ENCODE measurements around the gene TBC1D8. TPM values are rescaled to one million over a fixed set of nuclear protein-coding genes. Genes with fewer than 3 reads are reported as not detected.

TBC1D8 gene
- total and polyA plus RNA-seq, 4 experiments from 2014 or later = 0.15 to 2.4 (median 1.5) TPM

DNA sequence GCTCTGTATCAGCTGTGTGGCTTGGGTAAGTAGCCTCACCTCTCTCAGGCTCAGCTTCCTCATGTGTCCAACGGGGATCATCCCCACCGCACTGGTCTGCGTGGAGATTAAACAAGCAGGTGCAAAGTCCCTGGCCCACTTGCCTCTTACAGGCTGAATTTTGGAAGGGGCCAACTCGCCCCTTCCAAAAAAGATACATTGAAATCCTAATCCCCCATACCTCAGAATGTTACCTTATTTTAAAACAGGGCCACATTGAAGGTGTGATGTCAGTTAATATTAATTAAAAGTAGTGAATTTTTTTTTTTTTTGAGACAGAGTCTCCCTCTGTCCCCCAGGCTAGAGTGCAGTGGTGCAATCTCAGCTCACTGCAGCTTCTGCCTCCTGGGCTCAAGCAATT, 34.8 kb downstream of the TBC1D8 start:
- Mint-ChIP-seq H3K36me3 (no peaks in the 10 kb centered on the region), H3K27ac (no peak overlapping the region), H3K27me3 (peaks cover 3 to 4% of the 10 kb centered on the region in 2 donors), H3K9me3 (peaks cover 0 to 2% (median 0%) of the 10 kb centered on the region in 8 donors), H3K4me1 (peaks cover 0 to 1% (median 0%) of the 10 kb centered on the region in 4 donors), H3K4me3 (no peak overlapping the region)
- no peak overlapping the region for H3K4me3 ChIP-seq (ENCODE audit: low read length in 2 of 2)
- CTCF ChIA-PET (ENCODE audit: partially characterized antibody) = no interaction called here
- no peaks in the 10 kb centered on the region for H3K4me1 ChIP-seq (ENCODE audit: insufficient read depth, low read length)
- H3K36me3 ChIP-seq (ENCODE audit: insufficient read depth, low read length) = no peaks in the 10 kb centered on the region
- DNase-seq = no peak
- intact Hi-C loops (cut with micrococcal nuclease) = no loop called here
- H3K27me3 ChIP-seq (ENCODE audit: insufficient read depth, low read length) = no peaks in the 10 kb centered on the region
- no peak overlapping the region for H3K27ac ChIP-seq (ENCODE audit: low read depth, low read length)
- POLR2A ChIA-PET (ENCODE audit: partially characterized antibody) = no interaction called here
- no peaks in the 10 kb centered on the region for H3K9me3 ChIP-seq (ENCODE audit: control insufficient read depth in 1 of 2, low read length in 2 of 2)

DNA sequence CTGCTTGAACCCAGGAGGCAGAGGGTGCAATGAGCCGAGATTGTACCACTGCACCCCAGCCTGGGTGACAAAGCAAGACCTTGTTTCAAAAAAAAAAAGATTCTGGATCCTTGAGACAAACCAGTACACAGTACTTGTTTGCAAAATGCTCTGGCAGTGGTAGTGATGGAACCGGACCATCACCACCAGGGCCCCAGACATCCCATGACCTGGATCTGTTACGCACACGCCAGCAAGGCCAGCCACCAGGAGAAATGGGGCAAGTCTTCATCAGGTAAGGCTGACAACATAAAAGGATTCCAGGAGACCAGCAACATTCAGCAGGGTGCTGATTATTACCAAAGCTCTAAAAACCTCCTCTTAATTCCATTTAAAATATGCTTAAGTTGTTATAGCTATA, 35.5 kb downstream of the TBC1D8 start:
- no peak for DNase-seq
- no peak overlapping the region for H3K27ac ChIP-seq (ENCODE audit: low read depth, low read length)
- no peaks in the 10 kb centered on the region for H3K27me3 ChIP-seq (ENCODE audit: insufficient read depth, low read length)
- H3K36me3 ChIP-seq (ENCODE audit: insufficient read depth, low read length) = no peaks in the 10 kb centered on the region
- CTCF ChIA-PET (ENCODE audit: partially characterized antibody) = no interaction called here
- Mint-ChIP-seq H3K36me3 (no peaks in the 10 kb centered on the region), H3K4me3 (no peak overlapping the region), H3K27me3 (peaks cover 3 to 4% of the 10 kb centered on the region in 2 donors), H3K27ac (no peak overlapping the region), H3K9me3 (peaks cover 0 to 2% (median 0%) of the 10 kb centered on the region in 8 donors), H3K4me1 (peaks cover 0 to 1% (median 0%) of the 10 kb centered on the region in 4 donors)
- POLR2A ChIA-PET (ENCODE audit: partially characterized antibody) = no interaction called here
- H3K4me1 ChIP-seq (ENCODE audit: insufficient read depth, low read length) = no peaks in the 10 kb centered on the region
- no peaks in the 10 kb centered on the region for H3K9me3 ChIP-seq (ENCODE audit: control insufficient read depth in 1 of 2, low read length in 2 of 2)
- intact Hi-C loops (cut with micrococcal nuclease) = no loop called here
- H3K4me3 ChIP-seq (ENCODE audit: low read length in 2 of 2) = no peak overlapping the region

DNA sequence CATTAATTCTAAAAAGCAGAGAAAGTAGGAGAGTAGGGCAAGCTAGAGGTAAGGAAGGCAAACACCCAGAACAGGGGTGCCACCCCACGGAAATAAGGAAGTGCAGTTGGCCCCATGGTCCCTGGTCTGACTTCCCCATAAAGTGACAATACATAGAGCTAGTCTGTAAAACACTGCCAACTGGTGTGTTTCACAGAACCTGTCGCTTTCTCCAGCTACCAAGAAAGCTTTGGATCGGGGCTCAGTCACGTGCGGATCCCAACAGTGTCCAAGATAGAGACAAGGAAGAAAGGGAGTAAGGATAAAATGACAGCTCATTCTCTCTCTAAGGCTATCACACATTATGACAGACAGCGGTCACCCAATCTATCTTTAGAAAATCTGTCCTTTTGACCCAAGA, 36.4 kb downstream of the TBC1D8 start:
- no peaks in the 10 kb centered on the region for H3K9me3 Mint-ChIP-seq
- no peaks in the 10 kb centered on the region for H3K36me3 Mint-ChIP-seq
- intact Hi-C loops (cut with micrococcal nuclease) = no loop called here
- H3K27me3 Mint-ChIP-seq = peaks cover 3 to 4% of the 10 kb centered on the region in 2 donors
- H3K4me1 ChIP-seq (ENCODE audit: insufficient read depth, low read length) = no peaks in the 10 kb centered on the region
- peaks cover 0 to 1% (median 0%) of the 10 kb centered on the region in 4 donors for H3K4me1 Mint-ChIP-seq
- no peaks in the 10 kb centered on the region for H3K36me3 ChIP-seq (ENCODE audit: insufficient read depth, low read length)
- H3K4me3 ChIP-seq (ENCODE audit: low read length in 2 of 2) = no peak overlapping the region
- ChIA-PET POLR2A (ENCODE audit: partially characterized antibody) (no interaction called here), CTCF (ENCODE audit: partially characterized antibody) (no interaction called here)
- H3K9me3 ChIP-seq (ENCODE audit: control insufficient read depth in 1 of 2, low read length in 2 of 2) = no peaks in the 10 kb centered on the region
- H3K27me3 ChIP-seq (ENCODE audit: insufficient read depth, low read length) = no peaks in the 10 kb centered on the region
- no peak for DNase-seq
- peak overlapping the region in 1 of 7 donors; percentile 71 for H3K27ac Mint-ChIP-seq
- H3K27ac ChIP-seq (ENCODE audit: low read depth, low read length) = no peak overlapping the region
- H3K4me3 Mint-ChIP-seq = no peak overlapping the region

DNA sequence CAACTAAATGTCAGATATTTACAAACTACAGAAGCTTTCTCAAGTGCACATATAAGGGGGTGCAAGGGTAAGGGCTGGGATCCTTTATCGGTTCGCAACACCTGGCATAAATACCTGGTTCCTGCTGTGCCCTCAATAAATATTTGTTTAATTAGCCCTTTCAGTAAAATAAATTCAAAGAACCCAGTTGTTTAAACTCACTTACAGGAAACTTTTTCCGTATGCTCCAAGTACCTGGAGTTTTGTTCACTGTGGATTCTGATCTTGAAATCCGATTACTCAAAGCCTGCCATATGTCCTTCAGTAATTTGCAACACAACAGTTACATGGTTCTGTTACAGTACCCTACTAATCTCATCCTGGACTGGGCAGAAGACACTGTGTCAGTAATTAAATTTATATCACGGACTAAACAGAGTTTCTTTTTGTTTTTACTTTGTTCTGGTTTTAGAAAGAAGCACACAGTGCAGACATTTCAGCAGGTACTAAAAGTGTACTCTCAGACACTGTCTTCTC, 36.9 kb downstream of the TBC1D8 start:
- Mint-ChIP-seq H3K4me3 (no peak overlapping the region), H3K9me3 (no peaks in the 10 kb centered on the region), H3K27me3 (peaks cover 0 to 4% of the 10 kb centered on the region in 2 donors), H3K36me3 (no peaks in the 10 kb centered on the region), H3K4me1 (peaks cover 0 to 1% (median 0%) of the 10 kb centered on the region in 4 donors), H3K27ac (no peak overlapping the region)
- no peaks in the 10 kb centered on the region for H3K4me1 ChIP-seq (ENCODE audit: insufficient read depth, low read length)
- no peak overlapping the region for H3K4me3 ChIP-seq (ENCODE audit: low read length in 2 of 2)
- H3K36me3 ChIP-seq (ENCODE audit: insufficient read depth, low read length) = no peaks in the 10 kb centered on the region
- CTCF ChIA-PET (ENCODE audit: partially characterized antibody) = no interaction called here
- intact Hi-C loops (cut with micrococcal nuclease) = no loop called here
- POLR2A ChIA-PET (ENCODE audit: partially characterized antibody) = no interaction called here
- no peaks in the 10 kb centered on the region for H3K9me3 ChIP-seq (ENCODE audit: control insufficient read depth in 1 of 2, low read length in 2 of 2)
- DNase-seq = no peak
- H3K27ac ChIP-seq (ENCODE audit: low read depth, low read length) = no peak overlapping the region
- H3K27me3 ChIP-seq (ENCODE audit: insufficient read depth, low read length) = no peaks in the 10 kb centered on the region

DNA sequence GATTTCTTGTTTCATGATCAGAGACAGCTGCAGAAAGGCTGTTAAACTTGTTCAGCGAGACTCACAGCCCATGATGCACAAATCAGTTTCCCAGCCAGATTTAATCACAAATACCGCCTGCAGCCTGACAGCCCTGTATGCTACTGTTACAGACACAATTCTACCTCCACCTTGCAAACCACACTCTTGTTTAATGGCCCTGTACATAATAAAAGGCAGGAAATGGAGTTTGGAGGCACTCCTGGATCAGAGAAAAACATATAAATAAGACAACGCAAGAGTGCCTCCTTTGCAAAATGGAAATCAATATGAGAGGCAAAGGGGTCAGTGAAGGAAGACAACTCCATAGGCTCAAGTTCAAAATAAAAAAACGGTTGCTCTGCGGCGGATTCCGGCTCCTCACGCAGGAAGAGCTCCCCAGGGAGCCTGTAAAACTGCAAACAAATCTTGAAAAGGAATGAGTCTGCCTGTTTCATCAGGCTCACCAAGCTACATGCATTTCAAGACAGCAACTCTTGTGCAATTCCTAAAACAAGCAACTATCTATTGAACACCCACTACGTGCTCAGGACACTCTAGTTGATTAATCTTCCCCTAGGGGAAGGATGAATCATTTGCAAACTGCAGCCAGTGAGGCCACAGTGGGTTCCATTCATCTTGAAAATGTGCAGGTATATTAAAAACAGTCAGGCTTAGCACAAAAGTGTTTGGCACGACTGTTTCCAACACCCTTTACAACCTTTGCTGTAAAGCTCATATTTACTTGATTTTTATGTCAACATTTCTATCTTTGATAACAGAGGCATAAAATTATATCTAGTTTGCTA, 37.5 kb downstream of the TBC1D8 start:
- Histone ChIP-seq H3K27ac (ENCODE audit: low read depth, low read length) (no peak overlapping the region), H3K27me3 (ENCODE audit: insufficient read depth, low read length) (no peaks in the 10 kb centered on the region), H3K9me3 (ENCODE audit: control insufficient read depth in 1 of 2, low read length in 2 of 2) (no peaks in the 10 kb centered on the region), H3K4me3 (ENCODE audit: low read length in 2 of 2) (no peak overlapping the region), H3K4me1 (ENCODE audit: insufficient read depth, low read length) (no peaks in the 10 kb centered on the region), H3K36me3 (ENCODE audit: insufficient read depth, low read length) (no peaks in the 10 kb centered on the region)
- Mint-ChIP-seq H3K4me1 (peaks cover 0 to 1% (median 0%) of the 10 kb centered on the region in 4 donors), H3K9me3 (no peaks in the 10 kb centered on the region), H3K4me3 (no peak overlapping the region), H3K27ac (no peak overlapping the region), H3K36me3 (no peaks in the 10 kb centered on the region), H3K27me3 (peaks cover 0 to 4% of the 10 kb centered on the region in 2 donors)
- ChIA-PET CTCF (ENCODE audit: partially characterized antibody) (no interaction called here), POLR2A (ENCODE audit: partially characterized antibody) (no interaction called here)
- intact Hi-C loops (cut with micrococcal nuclease) = no loop called here
- no peak for DNase-seq

DNA sequence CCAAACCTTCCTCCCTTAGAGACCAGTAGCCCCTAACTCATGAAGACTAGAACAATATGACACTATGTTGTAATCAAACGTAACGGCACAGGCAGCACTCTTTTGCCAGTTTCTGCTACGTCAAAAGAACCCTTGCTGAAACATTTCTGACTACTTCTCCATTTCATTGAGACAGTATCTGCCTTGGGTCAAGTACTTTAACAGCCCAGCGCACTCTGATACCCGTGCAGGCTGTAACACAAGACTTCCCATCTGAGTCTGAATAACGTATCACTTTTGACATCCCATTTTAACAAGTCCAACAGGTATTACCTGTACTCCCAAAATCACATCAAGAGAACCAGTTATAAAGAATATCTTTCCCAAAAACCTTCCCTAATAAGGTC, 38.4 kb downstream of the TBC1D8 start:
- Histone ChIP-seq H3K4me1 (ENCODE audit: insufficient read depth, low read length) (no peaks in the 10 kb centered on the region), H3K36me3 (ENCODE audit: insufficient read depth, low read length) (no peaks in the 10 kb centered on the region), H3K4me3 (ENCODE audit: low read length in 2 of 2) (no peak overlapping the region), H3K27me3 (ENCODE audit: insufficient read depth, low read length) (no peaks in the 10 kb centered on the region), H3K27ac (ENCODE audit: low read depth, low read length) (no peak overlapping the region), H3K9me3 (ENCODE audit: control insufficient read depth in 1 of 2, low read length in 2 of 2) (no peaks in the 10 kb centered on the region)
- CTCF ChIA-PET (ENCODE audit: partially characterized antibody) = no interaction called here
- H3K4me3 Mint-ChIP-seq = no peak overlapping the region
- no peaks in the 10 kb centered on the region for H3K36me3 Mint-ChIP-seq
- H3K27me3 Mint-ChIP-seq = peaks cover 0 to 4% of the 10 kb centered on the region in 2 donors
- POLR2A ChIA-PET (ENCODE audit: partially characterized antibody) = no interaction called here
- H3K4me1 Mint-ChIP-seq = peaks cover 0 to 1% (median 0%) of the 10 kb centered on the region in 4 donors
- DNase-seq = no peak
- no peaks in the 10 kb centered on the region for H3K9me3 Mint-ChIP-seq
- intact Hi-C loops (cut with micrococcal nuclease) = no loop called here
- no peak overlapping the region for H3K27ac Mint-ChIP-seq

DNA sequence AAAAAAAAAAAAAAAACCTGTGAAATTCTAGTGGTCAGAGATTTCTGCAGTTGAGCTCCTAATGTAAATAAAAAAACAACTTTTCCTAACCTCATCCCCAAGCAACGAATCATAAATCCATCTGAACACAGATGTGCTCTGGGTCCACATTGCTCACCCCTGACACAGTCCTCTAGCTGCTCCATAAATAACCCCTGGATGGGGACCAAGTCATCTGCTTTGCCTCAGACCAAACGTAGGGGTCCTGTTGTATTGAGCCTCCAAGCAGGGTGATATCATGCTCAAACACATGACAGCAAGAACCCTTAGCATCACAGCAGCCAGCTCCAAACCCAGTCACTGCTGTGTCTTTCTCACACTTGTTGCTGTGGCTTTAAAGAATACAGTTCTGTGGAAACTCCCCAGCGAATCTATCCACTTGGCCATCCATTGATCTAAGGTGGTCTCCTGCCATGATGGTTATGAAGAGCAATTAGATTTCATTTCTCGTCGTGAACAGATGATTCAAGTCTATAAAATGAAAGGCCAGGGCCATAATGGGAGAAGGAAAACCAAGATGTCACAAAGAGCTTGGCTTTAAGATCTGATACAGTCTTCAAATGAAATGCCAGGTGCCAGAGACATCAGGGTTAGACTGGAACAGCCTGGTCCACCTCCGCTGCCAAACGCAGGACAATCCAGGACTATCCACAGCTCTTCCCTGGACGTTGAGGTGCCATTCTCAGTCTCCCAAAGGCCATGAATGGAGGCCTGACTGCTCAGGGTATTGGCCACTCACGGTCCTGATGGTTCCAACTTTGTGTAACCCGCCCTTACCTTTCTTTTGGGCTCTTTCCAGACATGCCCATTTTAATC, 39.0 kb downstream of the TBC1D8 start:
- no peak overlapping the region for H3K4me3 ChIP-seq (ENCODE audit: low read length in 2 of 2)
- Mint-ChIP-seq H3K36me3 (no peaks in the 10 kb centered on the region), H3K27me3 (peaks cover under 1 to 4% of the 10 kb centered on the region in 2 donors), H3K4me3 (no peak overlapping the region), H3K4me1 (peaks cover 0 to 1% (median 0%) of the 10 kb centered on the region in 4 donors), H3K27ac (no peak overlapping the region), H3K9me3 (no peaks in the 10 kb centered on the region)
- DNase-seq = no peak
- intact Hi-C loops (cut with micrococcal nuclease) = no loop called here
- ChIA-PET CTCF (ENCODE audit: partially characterized antibody) (no interaction called here), POLR2A (ENCODE audit: partially characterized antibody) (interaction anchor here (0.6 kb wide), 1 partner anchor 56 kb away, joined by 3 read pairs; no protein-coding TSS in a partner anchor)
- H3K36me3 ChIP-seq (ENCODE audit: insufficient read depth, low read length) = no peaks in the 10 kb centered on the region
- H3K9me3 ChIP-seq (ENCODE audit: control insufficient read depth in 1 of 2, low read length in 2 of 2) = no peaks in the 10 kb centered on the region
- H3K27me3 ChIP-seq (ENCODE audit: insufficient read depth, low read length) = no peaks in the 10 kb centered on the region
- no peak overlapping the region for H3K27ac ChIP-seq (ENCODE audit: low read depth, low read length)
- no peaks in the 10 kb centered on the region for H3K4me1 ChIP-seq (ENCODE audit: insufficient read depth, low read length)

Data from CD4-positive, alpha-beta memory T cell (primary cell).